22Rv1 (cell line): ENCODE measurements around the gene MAP6D1.

Experiments
- ZFX ChIP-seq: fragments of 450-650 bp; IDR thresholded peaks from 2 replicates; pipeline ENCODE4 v1.6.1; 2017; ENCODE audit warnings: antibody characterized with exemption, borderline replicate concordance
- TF ChIP-seq, protein P1 (sequence below): fragments of 450-650 bp; IDR thresholded peaks from 2 replicates; pipeline ENCODE4 v1.5.1; 2017; ENCODE audit warnings: mild to moderate bottlenecking

DNA sequence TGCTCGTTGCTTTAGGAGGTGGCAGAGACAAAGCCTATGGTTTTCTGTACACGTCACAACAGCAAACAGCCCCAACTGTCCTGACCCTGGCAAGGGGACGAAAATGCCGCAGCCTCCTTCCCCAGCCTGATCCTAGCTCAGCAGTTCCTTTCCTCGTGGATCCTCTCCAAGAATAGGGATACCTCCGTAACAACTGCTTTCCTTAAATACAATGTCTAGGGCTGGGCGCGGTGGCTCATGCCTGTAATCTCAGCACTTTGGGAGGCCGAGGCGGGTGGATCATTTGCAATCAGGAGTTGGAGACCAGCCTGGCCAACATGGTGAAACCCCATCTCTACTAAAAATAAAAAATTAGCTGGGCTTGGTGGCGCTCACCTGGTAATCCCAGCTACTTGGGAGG, 17.0 kb downstream of the MAP6D1 start:
- TF ChIP-seq, protein P1, sequence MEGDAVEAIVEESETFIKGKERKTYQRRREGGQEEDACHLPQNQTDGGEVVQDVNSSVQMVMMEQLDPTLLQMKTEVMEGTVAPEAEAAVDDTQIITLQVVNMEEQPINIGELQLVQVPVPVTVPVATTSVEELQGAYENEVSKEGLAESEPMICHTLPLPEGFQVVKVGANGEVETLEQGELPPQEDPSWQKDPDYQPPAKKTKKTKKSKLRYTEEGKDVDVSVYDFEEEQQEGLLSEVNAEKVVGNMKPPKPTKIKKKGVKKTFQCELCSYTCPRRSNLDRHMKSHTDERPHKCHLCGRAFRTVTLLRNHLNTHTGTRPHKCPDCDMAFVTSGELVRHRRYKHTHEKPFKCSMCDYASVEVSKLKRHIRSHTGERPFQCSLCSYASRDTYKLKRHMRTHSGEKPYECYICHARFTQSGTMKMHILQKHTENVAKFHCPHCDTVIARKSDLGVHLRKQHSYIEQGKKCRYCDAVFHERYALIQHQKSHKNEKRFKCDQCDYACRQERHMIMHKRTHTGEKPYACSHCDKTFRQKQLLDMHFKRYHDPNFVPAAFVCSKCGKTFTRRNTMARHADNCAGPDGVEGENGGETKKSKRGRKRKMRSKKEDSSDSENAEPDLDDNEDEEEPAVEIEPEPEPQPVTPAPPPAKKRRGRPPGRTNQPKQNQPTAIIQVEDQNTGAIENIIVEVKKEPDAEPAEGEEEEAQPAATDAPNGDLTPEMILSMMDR = no peak
- TF ChIP-seq ZFX = no peak
